ENCODE data around the gene MAML2. TPM values are rescaled to one million over a fixed set of nuclear protein-coding genes. Genes with fewer than 3 reads are reported as not detected.
A peak's percentile ranks its signal among the peaks of the same experiment; 100 is the strongest.

The MAML2 gene
- total RNA-seq, 1 experiment from 2014 or later: 2.7 TPM

DNA sequence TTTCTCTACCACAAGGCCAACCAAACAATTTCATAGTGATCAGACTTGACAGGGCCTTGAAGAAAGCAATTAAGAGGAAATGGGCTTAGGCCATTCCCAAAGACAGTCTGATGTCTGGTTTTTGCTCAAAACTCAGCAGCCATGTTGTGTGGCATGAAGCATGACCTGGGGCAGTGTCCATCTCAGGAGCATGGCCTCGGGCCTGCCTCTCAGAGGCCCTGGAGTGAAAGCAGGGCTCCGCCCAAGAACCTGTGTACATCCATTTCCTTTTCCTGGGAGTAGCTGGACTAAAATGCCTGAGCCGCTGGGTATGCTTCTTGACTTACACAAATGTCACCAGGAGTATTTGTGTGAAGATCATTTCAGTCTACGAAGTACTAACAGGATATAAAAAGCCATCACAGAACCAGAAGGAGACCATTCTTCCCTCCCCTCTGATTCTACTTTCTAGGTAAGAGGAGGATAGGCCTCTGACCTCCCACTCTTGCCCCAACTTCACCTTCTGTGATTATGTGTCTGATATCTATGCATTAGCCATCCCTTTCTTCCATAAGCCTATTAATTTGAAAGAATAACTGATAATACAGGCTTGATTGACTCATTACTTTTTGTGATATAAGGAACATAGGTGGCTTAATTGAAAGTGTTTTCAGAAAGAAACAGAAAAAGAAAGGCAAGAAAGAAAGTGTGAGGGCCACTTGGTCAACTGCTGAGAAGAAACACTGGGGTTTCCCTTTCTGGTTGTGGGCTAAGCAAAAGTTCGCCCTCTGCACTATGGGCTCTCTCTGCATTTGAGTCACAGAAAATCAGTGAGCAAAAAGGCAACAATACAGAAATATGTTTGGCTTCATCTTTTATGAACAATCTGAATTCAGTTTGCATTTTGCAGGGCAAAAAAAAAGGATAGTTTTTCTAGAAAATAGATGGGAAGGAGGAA is 230.5 kb downstream of the MAML2 start:
- no peak overlapping the region for H3K23ac ChIP-seq (ENCODE audit: insufficient read length, low read depth, low read length)

More for the DNA sequence above, 230.5 kb downstream of the MAML2 start:
- Histone ChIP-seq H3K79me1 (ENCODE audit: insufficient read depth, low read depth, low read length, poor library complexity, severe bottlenecking) (no peaks in the 10 kb centered on the region), H2BK120ac (ENCODE audit: low read depth, low read length, poor library complexity, severe bottlenecking) (no peak overlapping the region), H3K4me1 (ENCODE audit: insufficient read depth, low read length) (peaks cover 6% of the 10 kb centered on the region), H3K14ac (ENCODE audit: insufficient read depth, low read length) (no peak overlapping the region), H2BK5ac (ENCODE audit: insufficient read length, low read length) (no peak overlapping the region), H4K8ac (replicated peaks; ENCODE audit: insufficient read length, low read depth, low read length) (no peak overlapping the region), H2AK5ac (ENCODE audit: insufficient read length, low read length) (no peak overlapping the region), H3K9me3 (ENCODE audit: control insufficient read depth, low read depth, low read length) (no peaks in the 10 kb centered on the region), H3K27ac (ENCODE audit: insufficient read length, low read depth, low read length) (no peak overlapping the region), H4K5ac (ENCODE audit: insufficient read length, low read depth, low read length) (no peak overlapping the region), H3K18ac (ENCODE audit: insufficient read length, low read depth, low read length) (no peak overlapping the region), H4K91ac (ENCODE audit: insufficient read length, low read depth, low read length) (no peak overlapping the region), H3K79me2 (ENCODE audit: insufficient read depth, low read length) (no peaks in the 10 kb centered on the region), H2BK15ac (ENCODE audit: low read depth, low read length) (no peak overlapping the region), H3K23me2 (ENCODE audit: insufficient read length, low read depth, low read length, poor library complexity, severe bottlenecking) (no peaks in the 10 kb centered on the region), H3K4me2 (ENCODE audit: insufficient read depth, insufficient read length, low read length) (no peak overlapping the region), H3K4ac (ENCODE audit: low read depth, low read length) (no peak overlapping the region), H3T11ph (ENCODE audit: low read length) (no peak overlapping the region), H2AFZ (ENCODE audit: low read length) (no peak overlapping the region), H4K20me1 (ENCODE audit: control insufficient read depth, insufficient read depth, insufficient read length) (no peaks in the 10 kb centered on the region), H2BK12ac (ENCODE audit: insufficient read length, low read depth, low read length) (no peak overlapping the region), H3K9ac (ENCODE audit: extremely low read depth, insufficient read length, low read length) (no peak overlapping the region), H3K27me3 (ENCODE audit: insufficient read depth, low read length) (no peaks in the 10 kb centered on the region), H2BK20ac (ENCODE audit: low read depth, low read length, poor library complexity, severe bottlenecking) (no peak overlapping the region), H3K56ac (ENCODE audit: insufficient read length, low read depth, low read length) (no peak overlapping the region)
- Mint-ChIP-seq H3K9me3 (no peaks in the 10 kb centered on the region), H3K36me3 (ENCODE audit: insufficient read depth in 1 of 3, low read depth in 3 of 3) (no peaks in the 10 kb centered on the region), H3K4me1 (peaks cover 22 to 25% of the 10 kb centered on the region in 2 experiments), H3K4me3 (no peak overlapping the region), H3K27ac (0 out of 7 replicates have a peak overlapping the region, but pooled peaks of 1 of the 3 experiments have one; percentile 22), H3K27me3 (ENCODE audit: low read depth) (no peaks in the 10 kb centered on the region)
- no peak for DNase-seq
- no CpG with 5 or more reads among the region's 5 CpGs for WGBS (ENCODE audit: extremely low coverage, insufficient read length, low lambda C conversion rate)
- TF ChIP-seq CTCF (conservative IDR thresholded peaks at IDR 0.05): no peak
